ENCODE results near the gene DUSP11.
A peak's percentile ranks its signal among the peaks of the same experiment; 100 is the strongest.
"Not testable (repeated sequence)": the region's sequence is repeated elsewhere in the genome, so short reads cannot be mapped to it uniquely, and the experiment has no call there.

DUSP11 gene

GRCh38 chr2:73770725-73771124 lies 9.2 kb downstream of the DUSP11 start:
- no peak for DNase-seq

GRCh38 chr2:73766994-73767393 lies 12.9 kb downstream of the DUSP11 start:
- DNase-seq, result no peak

GRCh38 chr2:73766349-73766748 lies 13.6 kb downstream of the DUSP11 start:
- no peak for DNase-seq

GRCh38 chr2:73764945-73765344 lies 15.0 kb downstream of the DUSP11 start:
- DNase-seq, result no peak

GRCh38 chr2:73762571-73762970 lies 17.3 kb downstream of the DUSP11 start:
- DNase-seq, result peak; percentile 56

- no peak for DNase-seq
These were observed 20.0 kb downstream of the DUSP11 start for GRCh38 chr2:73759904-73760303.

GRCh38 chr2:73759285-73759764 lies 20.6 kb downstream of the DUSP11 start:
- DNase-seq, result no peak

GRCh38 chr2:73754332-73754731 lies 25.6 kb downstream of the DUSP11 start:
- not testable (repeated sequence) for DNase-seq

- DNase-seq, result no peak
These were observed 30.6 kb downstream of the DUSP11 start for GRCh38 chr2:73749314-73749713.

GRCh38 chr2:73746877-73747208 lies 33.1 kb downstream of the DUSP11 start:
- DNase-seq, result no peak

GRCh38 chr2:73746015-73746876 lies 33.7 kb downstream of the DUSP11 start:
- no peak for DNase-seq

GRCh38 chr2:73740767-73741166 lies 39.1 kb downstream of the DUSP11 start:
- no peak for DNase-seq

- DNase-seq, result no peak
These were observed 40.8 kb downstream of the DUSP11 start for GRCh38 chr2:73739101-73739500.

GRCh38 chr2:73736855-73737779 lies 42.8 kb downstream of the DUSP11 start, which contains the start of gene TPRKB:
Gene TPRKB, minus strand, starts transcription at chr2:73737345. Its CDS starts 2,776 bp downstream, at chr2:73734569.
- peak; percentile 90 for DNase-seq

GRCh38 chr2:73736378-73736777 lies 43.5 kb downstream of the DUSP11 start:
- DNase-seq, result no peak

GRCh38 chr2:73730810-73731209 lies 49.1 kb downstream of the DUSP11 start:
- no peak for DNase-seq

- no peak for DNase-seq
These were observed 51.2 kb downstream of the DUSP11 start for GRCh38 chr2:73728711-73729110.

- no peak for DNase-seq
These were observed 51.9 kb downstream of the DUSP11 start for GRCh38 chr2:73728043-73728442.

- DNase-seq, result not testable (repeated sequence)
These were observed 53.2 kb downstream of the DUSP11 start for GRCh38 chr2:73726657-73727056.

- no peak for DNase-seq
These were observed 60.9 kb downstream of the DUSP11 start for GRCh38 chr2:73718851-73719621.

- no peak for DNase-seq
These were observed 61.5 kb downstream of the DUSP11 start for GRCh38 chr2:73718421-73718820.

- not testable (repeated sequence) for DNase-seq
These were observed 62.2 kb downstream of the DUSP11 start for GRCh38 chr2:73717695-73718094.

GRCh38 chr2:73717251-73717606 lies 62.7 kb downstream of the DUSP11 start:
- DNase-seq, result no peak

Data from 8988T (cell line).